GM10248 (cell line): ENCODE data around the gene TEKT1.

ENCODE experiments used
- CTCF ChIA-PET: fragments of 300-600 bp; sonication (Branson Sonifier 250); formaldehyde crosslinking; extraction: SDS; loops from one replicate; lab custom pipeline; 2021; ENCODE audit warnings: antibody characterized with exemption; lab: Yijun Ruan, JAX
- POLR2A ChIA-PET: fragments of 350-650 bp; sonication (Branson Sonifier 250); formaldehyde crosslinking; extraction: SDS; loops from one replicate; lab custom pipeline; 2020; ENCODE audit warnings: antibody characterized with exemption; lab: Yijun Ruan, JAX
- DNase-seq: peaks from one replicate; pipeline ENCODE4 v3.0.0; 2012; ENCODE audit errors: extremely low spot score
- TF ChIP-seq, protein P1 (sequence below): IDR thresholded peaks from 2 replicates; pipeline ENCODE4 v1.5.1; 2012; ENCODE audit warnings: mild to moderate bottlenecking, low read depth; ENCODE audit errors: extremely low read depth, missing control alignments, control extremely low read depth

Gene TEKT1

DNA sequence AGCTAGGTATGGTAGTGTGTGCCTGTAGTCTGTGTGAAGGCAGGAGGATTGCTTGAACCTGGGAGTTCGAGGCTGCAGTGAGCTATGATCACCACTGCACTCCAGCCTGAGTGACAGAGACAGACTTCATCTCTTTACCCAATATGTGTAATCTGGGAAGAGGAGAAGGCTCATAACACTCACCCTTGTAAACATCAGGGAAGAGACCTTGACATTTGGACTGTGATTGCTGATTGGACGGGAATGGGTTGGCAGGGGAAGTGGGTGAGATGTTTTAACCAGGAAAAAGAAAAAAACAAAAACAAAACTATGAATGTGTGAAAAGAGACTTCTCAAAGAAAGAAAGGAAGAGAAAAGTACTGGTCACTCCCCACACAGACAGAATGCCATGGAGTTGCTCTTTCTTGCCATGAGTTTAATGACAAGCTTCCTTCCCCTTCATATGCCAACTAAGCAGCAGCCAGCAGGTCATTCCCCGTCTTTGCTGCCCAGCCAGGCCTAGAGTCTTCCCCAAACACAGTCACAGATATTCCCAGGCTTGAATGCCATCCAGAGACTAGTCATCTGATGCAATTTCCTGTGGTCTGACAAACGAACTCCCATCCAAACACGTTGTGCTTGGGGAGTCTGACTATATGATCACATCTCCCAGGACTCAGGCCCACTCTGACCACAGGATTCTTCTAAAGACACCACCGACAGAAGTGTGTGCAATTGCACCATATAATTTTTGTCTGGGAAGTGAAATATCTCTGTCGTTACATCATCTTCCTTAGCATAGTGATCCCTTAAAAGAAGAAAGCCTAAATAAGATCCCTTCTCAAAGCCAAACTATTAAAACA is 79.2 kb downstream of the TEKT1 start:
- CTCF ChIA-PET = no interaction called here
- DNase-seq = no peak
- TF ChIP-seq, protein P1, sequence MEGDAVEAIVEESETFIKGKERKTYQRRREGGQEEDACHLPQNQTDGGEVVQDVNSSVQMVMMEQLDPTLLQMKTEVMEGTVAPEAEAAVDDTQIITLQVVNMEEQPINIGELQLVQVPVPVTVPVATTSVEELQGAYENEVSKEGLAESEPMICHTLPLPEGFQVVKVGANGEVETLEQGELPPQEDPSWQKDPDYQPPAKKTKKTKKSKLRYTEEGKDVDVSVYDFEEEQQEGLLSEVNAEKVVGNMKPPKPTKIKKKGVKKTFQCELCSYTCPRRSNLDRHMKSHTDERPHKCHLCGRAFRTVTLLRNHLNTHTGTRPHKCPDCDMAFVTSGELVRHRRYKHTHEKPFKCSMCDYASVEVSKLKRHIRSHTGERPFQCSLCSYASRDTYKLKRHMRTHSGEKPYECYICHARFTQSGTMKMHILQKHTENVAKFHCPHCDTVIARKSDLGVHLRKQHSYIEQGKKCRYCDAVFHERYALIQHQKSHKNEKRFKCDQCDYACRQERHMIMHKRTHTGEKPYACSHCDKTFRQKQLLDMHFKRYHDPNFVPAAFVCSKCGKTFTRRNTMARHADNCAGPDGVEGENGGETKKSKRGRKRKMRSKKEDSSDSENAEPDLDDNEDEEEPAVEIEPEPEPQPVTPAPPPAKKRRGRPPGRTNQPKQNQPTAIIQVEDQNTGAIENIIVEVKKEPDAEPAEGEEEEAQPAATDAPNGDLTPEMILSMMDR = no peak

DNA sequence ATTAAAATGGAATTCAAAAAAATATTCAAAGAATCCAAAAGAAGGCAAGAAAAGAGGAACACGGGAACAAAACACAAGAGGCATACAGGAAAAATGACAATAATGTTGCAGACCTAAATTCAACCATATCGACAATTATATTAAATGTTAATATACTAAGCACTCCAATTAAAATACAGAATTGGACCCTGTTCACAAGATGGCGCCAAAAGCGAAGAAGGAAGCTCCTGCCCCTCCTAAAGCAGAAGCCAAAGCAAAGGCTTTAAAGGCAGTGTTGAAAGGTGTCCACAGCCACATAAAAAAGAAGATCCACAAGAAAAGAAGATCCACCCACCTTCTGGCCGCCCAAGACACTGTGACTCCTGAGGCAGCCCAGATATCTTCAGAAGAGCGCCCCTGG is 82.0 kb downstream of the TEKT1 start:
- DNase-seq = no peak
- ChIA-PET CTCF (interaction anchor here (1.0 to 1.4 kb wide), 2 partner anchors 14 to 93 kb away, joined by 3 to 4 read pairs; no protein-coding TSS in a partner anchor), POLR2A (no interaction called here)
- TF ChIP-seq, protein P1 = no peak

More for the DNA sequence above, 79.2 kb downstream of the TEKT1 start:
- POLR2A ChIA-PET = no interaction called here

DNA sequence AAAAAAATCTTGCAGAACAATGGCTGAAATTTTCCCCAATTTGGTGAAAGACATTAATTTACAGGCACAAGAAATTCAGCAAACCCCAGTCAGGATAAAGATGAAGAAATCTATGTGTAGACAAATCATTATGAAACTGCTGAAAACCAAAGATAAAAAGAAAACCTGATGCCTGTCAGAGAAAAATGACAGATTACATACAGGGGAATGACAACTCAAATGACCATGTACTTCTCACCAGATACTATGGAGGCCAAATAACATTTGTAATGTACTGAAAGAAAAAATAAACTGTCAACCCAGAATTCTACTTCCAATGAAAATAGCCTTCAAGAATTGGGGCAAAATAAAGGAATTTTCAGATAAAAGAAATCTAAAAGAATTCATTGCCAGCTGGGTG is 82.9 kb downstream of the TEKT1 start:
- ChIA-PET POLR2A (no interaction called here), CTCF (interaction anchor here (1.4 kb wide), 1 partner anchor 15 kb away, joined by 4 read pairs; no protein-coding TSS in a partner anchor)
- DNase-seq = no peak
- TF ChIP-seq, protein P1 = no peak
